ENCODE data around the gene QKI. TPM values are rescaled to one million over a fixed set of nuclear protein-coding genes. Genes with fewer than 3 reads are reported as not detected.
A peak's percentile ranks its signal among the peaks of the same experiment; 100 is the strongest.

QKI gene
- total and polyA plus RNA-seq, 2 of the 8 experiments (the other 6 are each of a cell fraction or from before 2014, with no cell fraction given): 181 to 183 TPM

GRCh38 chr6:163444077-163444476, 29.6 kb downstream of the QKI start:
- Histone ChIP-seq H3K18ac (ENCODE audit: extremely low read depth, low read length) (no peak overlapping the region), H2BK20ac (ENCODE audit: low read length) (no peak overlapping the region), H2AFZ (ENCODE audit: low read length) (no peak overlapping the region), H2BK12ac (ENCODE audit: low read depth, low read length) (no peak overlapping the region), H3K4me1 (replicated peaks in 1 of 4; ENCODE audit: control insufficient read depth in 3 of 4, insufficient read depth in 4 of 4, low read length in 3 of 4) (peaks cover 0 to 10% (median 2%) of the 10 kb centered on the region in 4 experiments; a peak in 3 of 7 replicates), H4K8ac (ENCODE audit: extremely low read depth, insufficient read depth, low read length) (no peak overlapping the region), H4K91ac (replicated peaks; ENCODE audit: insufficient read length, low read length) (no peak overlapping the region), H3K27ac (ENCODE audit: low read depth, low read length) (no peak overlapping the region), H2BK5ac (ENCODE audit: low read depth, low read length) (no peak overlapping the region), H3K23me2 (ENCODE audit: low read depth, low read length) (peaks cover 3% of the 10 kb centered on the region; the same call in 1 of the 2 replicates), H3K79me2 (ENCODE audit: control insufficient read depth in 1 of 2, insufficient read depth in 2 of 2, low read length in 2 of 2) (peaks cover 24 to 100% of the 10 kb centered on the region in 2 experiments), H3K4me3 (ENCODE audit: extremely low read depth in 1 of 4, insufficient read depth in 2 of 4, low read depth in 3 of 4, low read length in 4 of 4) (no peak overlapping the region), H2AK5ac (ENCODE audit: low read depth, low read length) (no peak overlapping the region), H3K23ac (ENCODE audit: insufficient read length) (no peak overlapping the region), H3K14ac (ENCODE audit: insufficient read length) (no peak overlapping the region), H3K9ac (replicated peaks in 1 of 4; ENCODE audit: extremely low read depth in 1 of 4, low read depth in 3 of 4, low read length in 3 of 4) (no peak overlapping the region), H3K9me3 (ENCODE audit: insufficient read depth in 2 of 2, low read depth in 1 of 2, low read length in 1 of 2) (no peaks in the 10 kb centered on the region), H3K36me3 (ENCODE audit: control insufficient read depth in 2 of 4, insufficient read depth in 4 of 4, low read length in 3 of 4) (peaks cover 0 to 5% (median 0%) of the 10 kb centered on the region in 4 experiments; a peak in 1 of 8 replicates), H2BK120ac (replicated peaks; ENCODE audit: low read depth, low read length) (no peak overlapping the region), H3K4me2 (ENCODE audit: insufficient read depth in 1 of 2, low read depth in 2 of 2, low read length in 2 of 2) (no peak overlapping the region), H3K27me3 (replicated peaks in 1 of 4; ENCODE audit: control insufficient read depth in 3 of 4, extremely low read depth in 1 of 4, insufficient read depth in 3 of 4, low read length in 3 of 4) (no peaks in the 10 kb centered on the region), H3K56ac (replicated peaks; ENCODE audit: insufficient read length, low read depth, low read length) (no peak overlapping the region), H3K4ac (replicated peaks; ENCODE audit: insufficient read length, low read depth, low read length) (no peak overlapping the region), H3K79me1 (ENCODE audit: low read depth, low read length) (peaks cover 7% of the 10 kb centered on the region), H4K5ac (ENCODE audit: insufficient read length, low read depth, low read length) (no peak overlapping the region), H4K20me1 (replicated peaks in 1 of 2; ENCODE audit: control insufficient read depth in 1 of 2, insufficient read depth in 2 of 2, low read length in 2 of 2) (peaks cover 4 to 18% of the 10 kb centered on the region in 2 experiments), H2BK15ac (ENCODE audit: low read length) (no peak overlapping the region)
- FAIRE-seq: no peak
- CTCF ChIA-PET (ENCODE audit: partially characterized antibody): interaction anchor here (0.6 to 1.5 kb wide), 3 partner anchors 18 to 110 kb away, joined by 3 to 6 read pairs (median 3); no protein-coding TSS in a partner anchor
- no peak for DNase-seq (ENCODE audit: low read depth in 1 of 2, low spot score in 2 of 2)
- POLR2A ChIA-PET (ENCODE audit: partially characterized antibody): no interaction called here
- TF ChIP-seq KDM4A (IDR thresholded peaks at IDR 0.05; ENCODE audit: low read depth, low read length, severe bottlenecking) (no peak), HDAC2 (IDR thresholded peaks at IDR 0.05; ENCODE audit: borderline replicate concordance in 1 of 2, low read depth in 2 of 2, low read length in 2 of 2) (no peak), TAF1 (IDR thresholded peaks at IDR 0.05; ENCODE audit: low read depth, low read length) (no peak), HDAC6 (IDR thresholded peaks at IDR 0.05; ENCODE audit: low read depth, low read length) (no peak), EZH2 (IDR thresholded peaks at IDR 0.05; ENCODE audit: low read depth, low read length, severe bottlenecking) (no peak), CTCF (IDR thresholded peaks at IDR 0.05; ENCODE audit: control extremely low read depth in 1 of 3, insufficient read depth in 1 of 3, low read depth in 1 of 3, low read length in 3 of 3) (peak in 1 of 3 experiments; percentile 17; a peak in 1 of 4 replicates)
- 83% methylated on average over 2 of the region's 2 CpGs; no CpG with 5 or more reads in 1 of the 2 experiments for WGBS, 2 experiments (ENCODE audit: extremely low coverage in 1 of 2, insufficient coverage in 1 of 2, insufficient read length in 1 of 2, insufficient replicate concordance in 2 of 2, low coverage in 1 of 2, low lambda C conversion rate in 2 of 2, missing lambda C conversion rate in 1 of 2)
